SK-N-SH treated with all-trans-retinoic acid at 6 μM for 48 hours (cell line): ENCODE results near the gene LSM7.

Source experiments
- ATAC-seq: fragments of 200-7000 bp; cut with Tn5 transposase; 3 replicates; pipeline ENCODE4 v1.9.1; 2020; ENCODE audit warnings: mild to moderate bottlenecking, moderate library complexity
- ARNTL ChIP-seq: fragments of 450-650 bp; formaldehyde crosslinking; IDR thresholded peaks from 2 replicates; pipeline ENCODE4 v1.5.0; 2020; ENCODE audit warnings: low read depth, mild to moderate bottlenecking, moderate library complexity, borderline replicate concordance
- BACH2 ChIP-seq: fragments of 250-450 bp; sonication (Bioruptor Pico); IDR thresholded peaks from 2 replicates; pipeline ENCODE4 v1.9.0; 2021; ENCODE audit warnings: mild to moderate bottlenecking, borderline replicate concordance
- CREB5 ChIP-seq: fragments of 250-450 bp; sonication (Bioruptor Pico); IDR thresholded peaks from 2 replicates; pipeline ENCODE4 v1.5.1; 2020; ENCODE audit warnings: low read depth, mild to moderate bottlenecking, moderate library complexity
- CSDC2 ChIP-seq: fragments of 250-450 bp; sonication (Bioruptor Pico); IDR thresholded peaks from 2 replicates; pipeline ENCODE4 v1.5.0; 2020; ENCODE audit warnings: mild to moderate bottlenecking, moderate library complexity
- CSRNP3 ChIP-seq: fragments of 250-450 bp; sonication (Bioruptor Pico); IDR thresholded peaks from 2 replicates; pipeline ENCODE4 v1.5.1; 2021; ENCODE audit warnings: mild to moderate bottlenecking, moderate library complexity
- ESRRG ChIP-seq: fragments of 250-450 bp; sonication (Bioruptor Pico); IDR thresholded peaks from 2 replicates; pipeline ENCODE4 v1.6.1; 2021; ENCODE audit warnings: mild to moderate bottlenecking
- GLIS3 ChIP-seq: fragments of 250-450 bp; sonication (Bioruptor Pico); IDR thresholded peaks from 2 replicates; pipeline ENCODE4 v1.5.0; 2020; ENCODE audit warnings: mild to moderate bottlenecking, moderate library complexity
- ISL1 ChIP-seq: fragments of 250-450 bp; sonication (Bioruptor Pico); IDR thresholded peaks from 2 replicates; pipeline ENCODE4 v2.1.2; 2022; ENCODE audit warnings: mild to moderate bottlenecking, moderate library complexity
- OSR1 ChIP-seq: fragments of 250-450 bp; sonication (Bioruptor Pico); IDR thresholded peaks from 2 replicates; pipeline ENCODE4 v1.8.0; 2022; ENCODE audit warnings: moderate library complexity, mild to moderate bottlenecking, inconsistent platforms
- POU6F1 ChIP-seq: fragments of 250-450 bp; sonication (Bioruptor Pico); IDR thresholded peaks from 2 replicates; pipeline ENCODE4 v1.8.0; 2021; ENCODE audit warnings: low read depth, mild to moderate bottlenecking, moderate library complexity, borderline replicate concordance
- PPARA ChIP-seq: fragments of 250-450 bp; sonication (Bioruptor Pico); IDR thresholded peaks from 2 replicates; pipeline ENCODE4 v1.5.0; 2020; ENCODE audit warnings: mild to moderate bottlenecking, borderline replicate concordance
- RARB ChIP-seq: fragments of 250-450 bp; sonication (Bioruptor Pico); IDR thresholded peaks from 2 replicates; pipeline ENCODE4 v1.8.0; 2021; ENCODE audit warnings: mild to moderate bottlenecking, moderate library complexity
- SNAI2 ChIP-seq: fragments of 250-450 bp; sonication (Bioruptor Pico); IDR thresholded peaks from 2 replicates; pipeline ENCODE4 v1.5.0; 2020; ENCODE audit warnings: mild to moderate bottlenecking, moderate library complexity
- TCF4 ChIP-seq: fragments of 250-450 bp; sonication (Bioruptor Pico); IDR thresholded peaks from 2 replicates; pipeline ENCODE4 v1.8.0; 2021; ENCODE audit warnings: mild to moderate bottlenecking, moderate library complexity, borderline replicate concordance
- TOX ChIP-seq: fragments of 250-450 bp; sonication (Bioruptor Pico); IDR thresholded peaks from 2 replicates; pipeline ENCODE4 v1.8.0; 2021; ENCODE audit warnings: mild to moderate bottlenecking, moderate library complexity, borderline replicate concordance
- ZC3H10 ChIP-seq: fragments of 250-450 bp; sonication (Bioruptor Pico); IDR thresholded peaks from 2 replicates; pipeline ENCODE4 v1.5.1; 2021; ENCODE audit warnings: mild to moderate bottlenecking, moderate library complexity
- ZFP3 ChIP-seq: fragments of 250-450 bp; sonication (Bioruptor Pico); IDR thresholded peaks from 2 replicates; pipeline ENCODE4 v1.5.0; 2020; ENCODE audit warnings: mild to moderate bottlenecking, moderate library complexity
- ZFP30 ChIP-seq: fragments of 450-650 bp; formaldehyde crosslinking; IDR thresholded peaks from 2 replicates; pipeline ENCODE4 v1.5.0; 2022; ENCODE audit warnings: mild to moderate bottlenecking, moderate library complexity
- ZNF565 ChIP-seq: fragments of 450-650 bp; formaldehyde crosslinking; conservative IDR thresholded peaks from 2 replicates; pipeline ENCODE4 v1.5.0; 2020; ENCODE audit warnings: low read depth, mild to moderate bottlenecking, moderate library complexity
- ZNF70 ChIP-seq: fragments of 450-650 bp; formaldehyde crosslinking; IDR thresholded peaks from 2 replicates; pipeline ENCODE4 v1.5.0; 2020; ENCODE audit warnings: mild to moderate bottlenecking, moderate library complexity
- ZNF8 ChIP-seq: fragments of 450-650 bp; formaldehyde crosslinking; IDR thresholded peaks from 2 replicates; pipeline ENCODE4 v1.5.0; 2020; ENCODE audit warnings: mild to moderate bottlenecking, moderate library complexity
- TF ChIP-seq, protein P1 (sequence below): fragments of 250-450 bp; sonication (Bioruptor Pico); IDR thresholded peaks from 2 replicates; pipeline ENCODE4 v1.8.0; 2020; ENCODE audit warnings: mild to moderate bottlenecking, moderate library complexity, borderline replicate concordance
- TF ChIP-seq, protein P2 (sequence below): fragments of 250-450 bp; sonication (Bioruptor Pico); IDR thresholded peaks from 2 replicates; pipeline ENCODE4 v1.5.0; 2020; ENCODE audit warnings: mild to moderate bottlenecking, moderate library complexity

LSM7 gene

GRCh38 chr19:2360833-2361232, 32.4 kb upstream of the LSM7 start:
- TF ChIP-seq PPARA (CRISPR knock-in tag): no peak
- TF ChIP-seq TCF4: no peak
- no peak for TF ChIP-seq ZNF8 (CRISPR knock-in tag)
- TF ChIP-seq ARNTL: no peak
- no peak for TF ChIP-seq ZFP30 (CRISPR knock-in tag)
- TF ChIP-seq ISL1 (CRISPR knock-in tag): no peak
- no peak for TF ChIP-seq SNAI2 (CRISPR knock-in tag)
- no peak for TF ChIP-seq BACH2 (CRISPR knock-in tag)
- TF ChIP-seq CSRNP3 (CRISPR knock-in tag): no peak
- TF ChIP-seq, protein P1, sequence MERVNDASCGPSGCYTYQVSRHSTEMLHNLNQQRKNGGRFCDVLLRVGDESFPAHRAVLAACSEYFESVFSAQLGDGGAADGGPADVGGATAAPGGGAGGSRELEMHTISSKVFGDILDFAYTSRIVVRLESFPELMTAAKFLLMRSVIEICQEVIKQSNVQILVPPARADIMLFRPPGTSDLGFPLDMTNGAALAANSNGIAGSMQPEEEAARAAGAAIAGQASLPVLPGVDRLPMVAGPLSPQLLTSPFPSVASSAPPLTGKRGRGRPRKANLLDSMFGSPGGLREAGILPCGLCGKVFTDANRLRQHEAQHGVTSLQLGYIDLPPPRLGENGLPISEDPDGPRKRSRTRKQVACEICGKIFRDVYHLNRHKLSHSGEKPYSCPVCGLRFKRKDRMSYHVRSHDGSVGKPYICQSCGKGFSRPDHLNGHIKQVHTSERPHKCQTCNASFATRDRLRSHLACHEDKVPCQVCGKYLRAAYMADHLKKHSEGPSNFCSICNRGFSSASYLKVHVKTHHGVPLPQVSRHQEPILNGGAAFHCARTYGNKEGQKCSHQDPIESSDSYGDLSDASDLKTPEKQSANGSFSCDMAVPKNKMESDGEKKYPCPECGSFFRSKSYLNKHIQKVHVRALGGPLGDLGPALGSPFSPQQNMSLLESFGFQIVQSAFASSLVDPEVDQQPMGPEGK: no peak
- TF ChIP-seq CSDC2 (CRISPR knock-in tag): no peak
- TF ChIP-seq, protein P2, sequence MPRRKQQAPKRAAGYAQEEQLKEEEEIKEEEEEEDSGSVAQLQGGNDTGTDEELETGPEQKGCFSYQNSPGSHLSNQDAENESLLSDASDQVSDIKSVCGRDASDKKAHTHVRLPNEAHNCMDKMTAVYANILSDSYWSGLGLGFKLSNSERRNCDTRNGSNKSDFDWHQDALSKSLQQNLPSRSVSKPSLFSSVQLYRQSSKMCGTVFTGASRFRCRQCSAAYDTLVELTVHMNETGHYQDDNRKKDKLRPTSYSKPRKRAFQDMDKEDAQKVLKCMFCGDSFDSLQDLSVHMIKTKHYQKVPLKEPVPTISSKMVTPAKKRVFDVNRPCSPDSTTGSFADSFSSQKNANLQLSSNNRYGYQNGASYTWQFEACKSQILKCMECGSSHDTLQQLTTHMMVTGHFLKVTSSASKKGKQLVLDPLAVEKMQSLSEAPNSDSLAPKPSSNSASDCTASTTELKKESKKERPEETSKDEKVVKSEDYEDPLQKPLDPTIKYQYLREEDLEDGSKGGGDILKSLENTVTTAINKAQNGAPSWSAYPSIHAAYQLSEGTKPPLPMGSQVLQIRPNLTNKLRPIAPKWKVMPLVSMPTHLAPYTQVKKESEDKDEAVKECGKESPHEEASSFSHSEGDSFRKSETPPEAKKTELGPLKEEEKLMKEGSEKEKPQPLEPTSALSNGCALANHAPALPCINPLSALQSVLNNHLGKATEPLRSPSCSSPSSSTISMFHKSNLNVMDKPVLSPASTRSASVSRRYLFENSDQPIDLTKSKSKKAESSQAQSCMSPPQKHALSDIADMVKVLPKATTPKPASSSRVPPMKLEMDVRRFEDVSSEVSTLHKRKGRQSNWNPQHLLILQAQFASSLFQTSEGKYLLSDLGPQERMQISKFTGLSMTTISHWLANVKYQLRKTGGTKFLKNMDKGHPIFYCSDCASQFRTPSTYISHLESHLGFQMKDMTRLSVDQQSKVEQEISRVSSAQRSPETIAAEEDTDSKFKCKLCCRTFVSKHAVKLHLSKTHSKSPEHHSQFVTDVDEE (CRISPR knock-in tag): no peak
- no peak for TF ChIP-seq ESRRG
- TF ChIP-seq ZNF70: no peak
- no peak for TF ChIP-seq ZFP3 (CRISPR knock-in tag)
- TF ChIP-seq RARB (CRISPR knock-in tag): no peak
- no peak for TF ChIP-seq GLIS3
- TF ChIP-seq ZC3H10 (CRISPR knock-in tag): no peak
- TF ChIP-seq, all 23 proteins: peak for 0
- no peak for ATAC-seq

GRCh38 chr19:2359992-2360685, 31.8 kb upstream of the LSM7 start, which contains the start of gene TMPRSS9:
Gene TMPRSS9 (plus strand): TSS chr19:2360265. CDS start chr19:2389786, 29,521 bp downstream.
- peak; percentile 44; the same call in 2 of the 3 replicates for ATAC-seq
- TF ChIP-seq PPARA (CRISPR knock-in tag) (no peak), TCF4 (no peak), ZFP30 (CRISPR knock-in tag) (no peak), GLIS3 (no peak), ZNF70 (no peak), BACH2 (CRISPR knock-in tag) (no peak)
- TF ChIP-seq, protein P2 (CRISPR knock-in tag): no peak

DNA sequence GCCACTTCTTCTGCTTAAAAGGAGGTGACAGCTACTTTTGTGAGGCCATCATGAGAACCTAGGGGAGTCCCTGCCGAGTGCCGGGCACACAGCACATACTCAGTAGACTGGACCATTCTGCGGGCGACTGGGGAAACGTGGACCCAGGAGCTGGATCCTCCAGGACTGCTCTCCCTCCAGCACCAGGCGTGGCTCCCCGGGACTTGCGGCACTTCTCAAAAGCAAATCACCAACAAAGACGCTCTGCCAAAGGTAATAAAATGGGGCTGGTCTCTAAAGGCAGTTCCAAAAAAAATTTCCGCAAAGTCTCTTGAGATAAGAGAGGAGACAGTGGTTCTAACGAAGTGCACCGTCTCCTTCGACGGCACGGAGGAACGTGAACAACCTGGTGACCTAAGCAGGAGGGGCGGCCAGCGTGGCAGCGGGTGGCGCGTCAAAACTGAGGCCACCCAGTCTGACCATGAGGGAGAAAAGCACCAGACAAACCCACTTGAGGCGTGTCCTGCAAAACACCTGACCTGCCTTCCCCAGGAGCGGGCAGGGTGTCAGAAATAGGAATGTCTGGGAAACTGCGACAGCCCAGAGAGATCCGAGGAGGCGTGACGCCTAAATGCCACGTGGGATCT, 30.3 kb upstream of the LSM7 start:
- no peak for ATAC-seq
- TF ChIP-seq CSRNP3 (CRISPR knock-in tag) (no peak), PPARA (CRISPR knock-in tag) (no peak), POU6F1 (no peak), GLIS3 (no peak), ARNTL (no peak), OSR1 (CRISPR knock-in tag) (no peak), ZFP3 (CRISPR knock-in tag) (no peak), CREB5 (CRISPR knock-in tag) (no peak), RARB (CRISPR knock-in tag) (no peak), CSDC2 (CRISPR knock-in tag) (no peak), ZNF565 (no peak), ZNF8 (CRISPR knock-in tag) (no peak), SNAI2 (CRISPR knock-in tag) (no peak), TOX (CRISPR knock-in tag) (no peak), ZNF70 (no peak)
